ENCODE data around the gene COL4A2. TPM values are rescaled to one million over a fixed set of nuclear protein-coding genes. Genes with fewer than 3 reads are reported as not detected.

COL4A2 gene
- total RNA-seq, 1 experiment from 2014 or later: 66.0 TPM

GRCh38 chr13:110379358-110379757 is 72.3 kb downstream of the COL4A2 start:
- H3K27me3 Mint-ChIP-seq (ENCODE audit: insufficient read depth, unreplicated experiment): no peaks in the 10 kb centered on the region
- no peak overlapping the region for H3K4me3 Mint-ChIP-seq (ENCODE audit: unreplicated experiment)
- intact Hi-C loops (cut with micrococcal nuclease): no loop called here
- DNase-seq (ENCODE audit: unreplicated experiment): no peak
- H3K9me3 Mint-ChIP-seq (ENCODE audit: unreplicated experiment): no peaks in the 10 kb centered on the region
- H3K36me3 Mint-ChIP-seq (ENCODE audit: insufficient read depth, unreplicated experiment): no peaks in the 10 kb centered on the region
- ChIA-PET POLR2A (no interaction called here), CTCF (interaction anchor here (0.8 to 1.4 kb wide), 3 partner anchors 10 to 33 kb away, joined by 4 to 7 read pairs (median 6); no protein-coding TSS in a partner anchor)
- peaks cover 16% of the 10 kb centered on the region for H3K4me1 Mint-ChIP-seq (ENCODE audit: insufficient read depth, unreplicated experiment)
- no peak overlapping the region for H3K27ac Mint-ChIP-seq (ENCODE audit: low read depth, unreplicated experiment)
- TF ChIP-seq CTCF (IDR thresholded peaks at IDR 0.05; ENCODE audit: unreplicated experiment): no peak
- BruUV-seq (replicated peaks): no TSS peak

- CTCF ChIA-PET: interaction anchor here (0.8 to 1.4 kb wide), 3 partner anchors 9 to 32 kb away, joined by 4 to 7 read pairs (median 4); no protein-coding TSS in a partner anchor
Measured at GRCh38 chr13:110379905-110380341, 72.8 kb downstream of the COL4A2 start.

DNA sequence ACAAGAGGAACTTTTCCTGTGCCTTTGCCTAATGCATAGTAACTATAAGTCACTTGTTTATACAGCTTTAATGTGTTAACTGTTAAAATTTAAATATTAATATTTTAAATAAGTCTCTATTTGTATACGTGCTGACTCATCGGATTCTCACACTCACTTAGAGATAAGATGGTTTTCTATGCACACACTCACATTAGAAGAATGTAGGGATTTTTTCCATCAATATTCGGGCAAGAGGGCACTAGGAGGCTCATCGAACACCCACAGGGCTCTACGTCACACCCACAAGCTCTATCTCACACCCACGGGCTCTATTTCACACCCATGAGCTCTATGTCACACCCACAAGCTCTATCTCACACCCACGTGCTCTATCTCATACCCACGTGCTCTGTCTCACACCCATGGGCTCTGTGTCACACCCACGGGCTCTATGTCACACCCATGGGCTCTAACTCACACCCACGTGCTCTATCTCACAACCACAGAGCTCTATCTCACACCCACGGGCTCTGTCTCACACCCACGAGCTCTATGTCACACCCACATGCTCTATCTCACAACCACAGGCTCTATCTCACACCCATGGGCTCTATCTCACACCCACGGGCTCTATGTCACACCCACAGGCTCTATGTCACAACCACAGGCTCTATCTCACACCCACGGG is 73.4 kb downstream of the COL4A2 start:
- Mint-ChIP-seq H3K4me1 (ENCODE audit: insufficient read depth, unreplicated experiment) (peaks cover 16% of the 10 kb centered on the region), H3K36me3 (ENCODE audit: insufficient read depth, unreplicated experiment) (no peaks in the 10 kb centered on the region), H3K27ac (ENCODE audit: low read depth, unreplicated experiment) (no peak overlapping the region), H3K9me3 (ENCODE audit: unreplicated experiment) (no peaks in the 10 kb centered on the region), H3K4me3 (ENCODE audit: unreplicated experiment) (no peak overlapping the region), H3K27me3 (ENCODE audit: insufficient read depth, unreplicated experiment) (no peaks in the 10 kb centered on the region)
- no peak for TF ChIP-seq CTCF (IDR thresholded peaks at IDR 0.05; ENCODE audit: unreplicated experiment)
- ChIA-PET CTCF (interaction anchor here (0.8 to 1.1 kb wide), 2 partner anchors 9 to 79 kb away, joined by 4 to 6 read pairs; no protein-coding TSS in a partner anchor), POLR2A (no interaction called here)
- no TSS peak for BruUV-seq (replicated peaks)
- DNase-seq (ENCODE audit: unreplicated experiment): no peak
- intact Hi-C loops (cut with micrococcal nuclease): no loop called here

More at GRCh38 chr13:110379905-110380341, 72.8 kb downstream of the COL4A2 start:
- intact Hi-C loops (cut with micrococcal nuclease): no loop called here
- no TSS peak for BruUV-seq (replicated peaks)
- H3K4me1 Mint-ChIP-seq (ENCODE audit: insufficient read depth, unreplicated experiment): peaks cover 16% of the 10 kb centered on the region
- TF ChIP-seq CTCF (IDR thresholded peaks at IDR 0.05; ENCODE audit: unreplicated experiment): no peak
- no peak for DNase-seq (ENCODE audit: unreplicated experiment)
- no peaks in the 10 kb centered on the region for H3K36me3 Mint-ChIP-seq (ENCODE audit: insufficient read depth, unreplicated experiment)
- H3K27ac Mint-ChIP-seq (ENCODE audit: low read depth, unreplicated experiment): no peak overlapping the region
- H3K4me3 Mint-ChIP-seq (ENCODE audit: unreplicated experiment): no peak overlapping the region
- H3K9me3 Mint-ChIP-seq (ENCODE audit: unreplicated experiment): no peaks in the 10 kb centered on the region
- no peaks in the 10 kb centered on the region for H3K27me3 Mint-ChIP-seq (ENCODE audit: insufficient read depth, unreplicated experiment)
- POLR2A ChIA-PET: no interaction called here

DNA sequence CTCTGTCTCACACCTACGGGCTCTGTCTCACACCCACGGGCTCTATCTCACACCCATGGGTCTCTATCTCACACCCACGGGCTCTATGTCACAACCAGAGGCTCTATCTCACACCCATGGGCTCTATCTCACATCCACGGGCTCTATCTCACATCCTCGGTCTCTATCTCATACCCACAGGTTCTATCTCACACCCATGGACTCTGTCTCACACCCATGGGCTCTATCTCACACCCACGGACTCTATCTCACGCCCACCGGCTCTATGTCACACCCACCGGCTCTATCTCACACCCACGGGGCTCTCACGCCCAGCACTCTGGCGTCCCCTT is 73.9 kb downstream of the COL4A2 start:
- peaks cover 16% of the 10 kb centered on the region for H3K4me1 Mint-ChIP-seq (ENCODE audit: insufficient read depth, unreplicated experiment)
- BruUV-seq (replicated peaks): no TSS peak
- TF ChIP-seq CTCF (IDR thresholded peaks at IDR 0.05; ENCODE audit: unreplicated experiment): no peak
- no peaks in the 10 kb centered on the region for H3K36me3 Mint-ChIP-seq (ENCODE audit: insufficient read depth, unreplicated experiment)
- H3K27ac Mint-ChIP-seq (ENCODE audit: low read depth, unreplicated experiment): peak overlapping the region; percentile 8
- no peaks in the 10 kb centered on the region for H3K9me3 Mint-ChIP-seq (ENCODE audit: unreplicated experiment)
- POLR2A ChIA-PET: no interaction called here
- intact Hi-C loops (cut with micrococcal nuclease): no loop called here
- H3K27me3 Mint-ChIP-seq (ENCODE audit: insufficient read depth, unreplicated experiment): no peaks in the 10 kb centered on the region
- no peak for DNase-seq (ENCODE audit: unreplicated experiment)
- CTCF ChIA-PET: interaction anchor here (0.8 to 1.1 kb wide), 2 partner anchors 10 to 79 kb away, joined by 4 to 6 read pairs; no protein-coding TSS in a partner anchor
- no peak overlapping the region for H3K4me3 Mint-ChIP-seq (ENCODE audit: unreplicated experiment)
